IPS-20b (cell line): Measurements from ENCODE around the gene MVB12B.

Experiments used
- H3K27ac ChIP-seq: one replicate; pipeline ENCODE4 v1.5.1; 2013; ENCODE audit warnings: low read length
- H3K27me3 ChIP-seq: 2 replicates; pipeline ENCODE4 v1.6.1; 2013; ENCODE audit warnings: mild to moderate bottlenecking, low read length, inconsistent platforms; ENCODE audit not compliant: insufficient read depth
- H3K36me3 ChIP-seq: 2 replicates; pipeline ENCODE4 v1.6.1; 2013; ENCODE audit warnings: low read depth, mild to moderate bottlenecking, inconsistent platforms, low read length, moderate library complexity; ENCODE audit not compliant: insufficient read depth
- H3K4me1 ChIP-seq: 2 replicates; pipeline ENCODE4 v1.6.1; 2013; ENCODE audit warnings: mild to moderate bottlenecking, control low read depth, inconsistent platforms, low read length, moderate library complexity; ENCODE audit not compliant: insufficient read depth
- H3K4me3 ChIP-seq: 2 replicates; pipeline ENCODE4 v1.5.1; 2013; ENCODE audit warnings: mild to moderate bottlenecking, low read length, inconsistent platforms
- H3K9ac ChIP-seq: 2 replicates; pipeline ENCODE4 v1.6.1; 2013; ENCODE audit warnings: low read depth, mild to moderate bottlenecking, inconsistent platforms, low read length, moderate library complexity
- H3K9me3 ChIP-seq: 2 replicates; pipeline ENCODE4 v1.6.1; 2013; ENCODE audit warnings: mild to moderate bottlenecking, low read depth, low read length, inconsistent platforms; ENCODE audit not compliant: insufficient read depth

MVB12B gene

GRCh38 chr9:126487856-126488255 lies 161.2 kb downstream of the MVB12B start:
- Histone ChIP-seq H3K27ac (no peak overlapping the region), H3K4me1 (peaks cover 7% of the 10 kb centered on the region; the same call in 1 of the 2 replicates), H3K9ac (no peak overlapping the region), H3K27me3 (peaks cover 7% of the 10 kb centered on the region; the same call in 1 of the 2 replicates), H3K4me3 (no peak overlapping the region), H3K36me3 (no peaks in the 10 kb centered on the region), H3K9me3 (no peaks in the 10 kb centered on the region)

- Histone ChIP-seq H3K9ac (no peak overlapping the region), H3K27me3 (peaks cover 7% of the 10 kb centered on the region; the same call in 1 of the 2 replicates), H3K27ac (no peak overlapping the region)
Measured at GRCh38 chr9:126488310-126488709, 161.7 kb downstream of the MVB12B start.

GRCh38 chr9:126488881-126489404 lies 162.3 kb downstream of the MVB12B start:
- Histone ChIP-seq H3K27ac (no peak overlapping the region), H3K9ac (no peak overlapping the region), H3K4me1 (peaks cover 7% of the 10 kb centered on the region; the same call in 1 of the 2 replicates), H3K27me3 (peaks cover 7% of the 10 kb centered on the region; the same call in 1 of the 2 replicates), H3K9me3 (no peaks in the 10 kb centered on the region), H3K4me3 (no peak overlapping the region), H3K36me3 (no peaks in the 10 kb centered on the region)

More at GRCh38 chr9:126488310-126488709, 161.7 kb downstream of the MVB12B start:
- Histone ChIP-seq H3K4me1 (peaks cover 7% of the 10 kb centered on the region; the same call in 1 of the 2 replicates), H3K4me3 (no peak overlapping the region), H3K9me3 (no peaks in the 10 kb centered on the region), H3K36me3 (no peaks in the 10 kb centered on the region)

GRCh38 chr9:126489581-126490213 lies 163.1 kb downstream of the MVB12B start:
- peaks cover 7% of the 10 kb centered on the region; the same call in 1 of the 2 replicates for H3K27me3 ChIP-seq
- H3K27ac ChIP-seq = no peak overlapping the region
- no peak overlapping the region for H3K4me3 ChIP-seq
- H3K4me1 ChIP-seq = peaks cover 7% of the 10 kb centered on the region; the same call in 1 of the 2 replicates
- H3K9ac ChIP-seq = no peak overlapping the region
- H3K9me3 ChIP-seq = no peaks in the 10 kb centered on the region
- no peaks in the 10 kb centered on the region for H3K36me3 ChIP-seq

- H3K4me3 ChIP-seq = no peak overlapping the region
- H3K9ac ChIP-seq = no peak overlapping the region
- H3K27me3 ChIP-seq = peaks cover 7% of the 10 kb centered on the region; the same call in 1 of the 2 replicates
- no peak overlapping the region for H3K27ac ChIP-seq
- H3K4me1 ChIP-seq = peaks cover 7% of the 10 kb centered on the region; the same call in 1 of the 2 replicates
- H3K36me3 ChIP-seq = no peaks in the 10 kb centered on the region
- H3K9me3 ChIP-seq = no peaks in the 10 kb centered on the region
Measured at GRCh38 chr9:126490214-126490631, 163.6 kb downstream of the MVB12B start.

GRCh38 chr9:126490871-126491567 lies 164.4 kb downstream of the MVB12B start:
- no peak overlapping the region for H3K4me3 ChIP-seq
- no peak overlapping the region for H3K27ac ChIP-seq
- no peaks in the 10 kb centered on the region for H3K36me3 ChIP-seq
- no peaks in the 10 kb centered on the region for H3K9me3 ChIP-seq
- peaks cover 7% of the 10 kb centered on the region; the same call in 1 of the 2 replicates for H3K27me3 ChIP-seq
- peaks cover 7% of the 10 kb centered on the region; the same call in 1 of the 2 replicates for H3K4me1 ChIP-seq
- H3K9ac ChIP-seq = no peak overlapping the region

GRCh38 chr9:126491568-126491879 lies 164.9 kb downstream of the MVB12B start:
- H3K9me3 ChIP-seq = no peaks in the 10 kb centered on the region
- no peaks in the 10 kb centered on the region for H3K36me3 ChIP-seq
- H3K4me3 ChIP-seq = no peak overlapping the region
- H3K27me3 ChIP-seq = peaks cover 7% of the 10 kb centered on the region; the same call in 1 of the 2 replicates
- H3K4me1 ChIP-seq = peaks cover 7% of the 10 kb centered on the region; the same call in 1 of the 2 replicates
- H3K9ac ChIP-seq = no peak overlapping the region
- H3K27ac ChIP-seq = no peak overlapping the region

- no peaks in the 10 kb centered on the region for H3K9me3 ChIP-seq
- no peaks in the 10 kb centered on the region for H3K36me3 ChIP-seq
- peaks cover 7% of the 10 kb centered on the region; the same call in 1 of the 2 replicates for H3K27me3 ChIP-seq
Measured at GRCh38 chr9:126491949-126492348, 165.3 kb downstream of the MVB12B start.

GRCh38 chr9:126494264-126494663 lies 167.6 kb downstream of the MVB12B start:
- Histone ChIP-seq H3K4me3 (no peak overlapping the region), H3K27ac (no peak overlapping the region), H3K9me3 (no peaks in the 10 kb centered on the region), H3K36me3 (no peaks in the 10 kb centered on the region), H3K9ac (no peak overlapping the region), H3K27me3 (peaks cover 14% of the 10 kb centered on the region), H3K4me1 (peaks cover 7% of the 10 kb centered on the region; the same call in 1 of the 2 replicates)

More at GRCh38 chr9:126491949-126492348, 165.3 kb downstream of the MVB12B start:
- H3K4me1 ChIP-seq = peaks cover 7% of the 10 kb centered on the region; the same call in 1 of the 2 replicates
- H3K4me3 ChIP-seq = no peak overlapping the region
- no peak overlapping the region for H3K9ac ChIP-seq
- no peak overlapping the region for H3K27ac ChIP-seq

GRCh38 chr9:126494746-126495145 lies 168.1 kb downstream of the MVB12B start:
- no peaks in the 10 kb centered on the region for H3K9me3 ChIP-seq

GRCh38 chr9:126495411-126496180 lies 169.0 kb downstream of the MVB12B start:
- peaks cover 27% of the 10 kb centered on the region for H3K27me3 ChIP-seq
- H3K4me1 ChIP-seq = peaks cover 11% of the 10 kb centered on the region; the same call in 1 of the 2 replicates
- no peak overlapping the region for H3K4me3 ChIP-seq
- H3K27ac ChIP-seq = no peak overlapping the region
- H3K36me3 ChIP-seq = no peaks in the 10 kb centered on the region
- H3K9ac ChIP-seq = no peak overlapping the region
- no peaks in the 10 kb centered on the region for H3K9me3 ChIP-seq

More at GRCh38 chr9:126494746-126495145, 168.1 kb downstream of the MVB12B start:
- no peak overlapping the region for H3K27ac ChIP-seq
- no peak overlapping the region for H3K4me3 ChIP-seq
- H3K9ac ChIP-seq = no peak overlapping the region
- peaks cover 7% of the 10 kb centered on the region; the same call in 1 of the 2 replicates for H3K4me1 ChIP-seq
- H3K27me3 ChIP-seq = peaks cover 19% of the 10 kb centered on the region
- no peaks in the 10 kb centered on the region for H3K36me3 ChIP-seq
